Thyroid gland (tissue), 4 donors: Measurements from ENCODE around the gene PKN1.

Source experiments
- CTCF ChIP-seq, 6 experiments: fragments of 200-600 bp in 3 of 6; fragments of 450-650 bp in 3 of 6; sonication (generic) in 3 of 6; IDR thresholded peaks; one replicate each; pipeline ENCODE4 v1.5.1; 2016 to 2019; ENCODE audit warnings: antibody characterized with exemption in 6 of 6, mild to moderate bottlenecking in 2 of 6, inconsistent platforms in 1 of 6, moderate library complexity in 1 of 6
- POLR2A ChIP-seq, 2 donors: fragments of 450-650 bp; IDR thresholded peaks; one replicate each; pipeline ENCODE4 v1.6.1; 2017; ENCODE audit warnings: antibody characterized with exemption in 2 of 2, mild to moderate bottlenecking in 2 of 2, moderate library complexity in 1 of 2

DNA sequence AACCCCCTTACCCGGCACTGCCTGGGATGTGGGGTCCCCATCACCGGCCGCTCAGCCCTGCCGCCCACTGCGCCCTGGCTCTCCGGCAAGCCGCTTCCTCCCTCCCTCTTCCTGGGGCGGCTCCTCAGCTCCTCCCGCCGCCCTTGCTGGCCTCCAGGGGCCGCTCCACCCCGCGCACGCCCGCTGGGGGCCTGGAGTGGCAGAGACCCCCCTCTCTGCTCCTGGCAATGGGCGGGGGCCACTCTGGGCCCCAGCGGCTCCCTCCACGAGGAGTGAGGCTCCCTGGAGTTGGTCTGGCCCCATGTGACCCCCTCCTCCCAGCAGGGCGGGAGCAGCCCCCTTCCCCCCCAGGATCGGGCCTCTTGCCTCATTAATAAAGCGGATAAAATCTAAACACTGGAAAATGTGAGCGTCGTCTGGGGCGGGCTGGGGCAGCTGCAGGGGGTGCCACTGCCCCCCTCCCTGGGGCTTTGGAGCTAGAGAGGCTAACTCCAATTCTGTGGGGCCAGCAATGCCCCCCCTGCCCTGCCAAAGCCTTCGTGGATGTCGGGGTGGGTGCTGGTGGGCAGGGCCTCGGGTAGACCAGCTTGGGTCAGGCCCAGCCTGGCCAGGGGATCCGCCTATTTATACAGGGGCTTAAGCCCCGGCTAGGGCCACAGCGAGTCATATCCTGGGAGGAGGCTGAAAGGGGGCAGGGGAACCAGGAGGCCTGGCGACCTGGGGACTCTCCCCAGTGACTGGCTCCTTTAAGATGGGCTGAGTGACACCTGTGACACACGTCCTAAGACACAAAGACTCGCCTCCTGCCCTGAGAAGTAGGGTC is 42.4 kb downstream of the PKN1 start, which contains the start of gene PTGER1:
- TF ChIP-seq CTCF (IDR thresholded peaks at IDR 0.05) (peak in 1 of 6 experiments; percentile 24), POLR2A (IDR thresholded peaks at IDR 0.05) (no peak)
